Hepatocyte (in vitro differentiated cells): Measurements from ENCODE around the gene CD7. TPM values are rescaled to one million over a fixed set of nuclear protein-coding genes. Genes with fewer than 3 reads are reported as not detected.

ENCODE experiments used
- DNase-seq: peaks from one replicate; pipeline ENCODE4 v3.0.0-alpha.2; 2016; ENCODE audit warnings: low spot score
- H2AFZ ChIP-seq: fragments of 200-600 bp; sonication (generic); 2 replicates; pipeline ENCODE4 v1.6.0; 2016; ENCODE audit warnings: antibody characterized with exemption, mild to moderate bottlenecking
- H3K27ac ChIP-seq: fragments of 200-600 bp; sonication (generic); 2 replicates; pipeline ENCODE4 v1.5.1; 2016; ENCODE audit warnings: mild to moderate bottlenecking
- H3K27me3 ChIP-seq: fragments of 200-600 bp; sonication (generic); 2 replicates; pipeline ENCODE4 v1.6.1; 2016
- H3K36me3 ChIP-seq: fragments of 200-600 bp; sonication (generic); replicated peaks from 2 replicates; pipeline ENCODE4 v1.5.1; 2016; ENCODE audit warnings: low read depth; ENCODE audit not compliant: insufficient read depth
- H3K4me1 ChIP-seq: fragments of 200-600 bp; sonication (generic); 2 replicates; pipeline ENCODE4 v1.5.1; 2016; ENCODE audit warnings: mild to moderate bottlenecking, moderate library complexity; ENCODE audit not compliant: insufficient read depth
- H3K4me2 ChIP-seq: fragments of 200-600 bp; sonication (generic); 2 replicates; pipeline ENCODE4 v1.6.0; 2016
- H3K4me3 ChIP-seq: fragments of 200-600 bp; sonication (generic); 2 replicates; pipeline ENCODE4 v1.5.1; 2016; ENCODE audit warnings: mild to moderate bottlenecking
- H3K79me2 ChIP-seq: fragments of 200-600 bp; sonication (generic); 2 replicates; pipeline ENCODE4 v1.6.0; 2017; ENCODE audit warnings: mild to moderate bottlenecking
- H3K9me2 ChIP-seq: fragments of 200-600 bp; sonication (generic); replicated peaks from 2 replicates; pipeline ENCODE4 v1.6.0; 2017; ENCODE audit warnings: mild to moderate bottlenecking; ENCODE audit not compliant: insufficient read depth
- H3K9me3 ChIP-seq: fragments of 200-600 bp; sonication (generic); 2 replicates; pipeline ENCODE4 v1.5.1; 2016; ENCODE audit warnings: low read depth, mild to moderate bottlenecking
- H4K20me1 ChIP-seq: fragments of 200-600 bp; sonication (generic); 2 replicates; pipeline ENCODE4 v1.6.0; 2016; ENCODE audit warnings: mild to moderate bottlenecking; ENCODE audit not compliant: insufficient read depth, poor library complexity, severe bottlenecking
- EZH2 ChIP-seq: fragments of 200-600 bp; sonication (generic); IDR thresholded peaks from 2 replicates; pipeline ENCODE4 v1.6.1; 2016; ENCODE audit warnings: antibody characterized with exemption, mild to moderate bottlenecking, borderline replicate concordance
- EZH2phosphoT487 ChIP-seq: fragments of 200-600 bp; sonication (generic); IDR thresholded peaks from one replicate; pipeline ENCODE4 v1.6.1; 2018; ENCODE audit warnings: antibody characterized with exemption, mild to moderate bottlenecking, low read depth, moderate library complexity; ENCODE audit not compliant: unreplicated experiment, severe bottlenecking
- WGBS: methylation state at CpG from one replicate; pipeline ENCODE4 v1.1.6; 2016; ENCODE audit warnings: low lambda C conversion rate; ENCODE audit errors: missing lambda C conversion rate; 5-methylcytosine and 5-hydroxymethylcytosine counted together
- polyA plus RNA-seq: library from polyadenylated mRNA; unstranded; fragments of >200 nt; fragmentation: Nextera tagmentation; extraction: Ambion mirVana; gene quantifications from 2 replicates; pipeline ENCODE4 v1.2.1, GENCODE V29; 2016
- total RNA-seq: library from RNA; depleted of rRNA; stranded (reverse); fragments of >200 nt; gene quantifications from 2 replicates; pipeline ENCODE4 v1.2.3, GENCODE V29; 2014
- TF ChIP-seq, protein P1 (sequence below): fragments of 200-600 bp; sonication (generic); IDR thresholded peaks from 2 replicates; pipeline ENCODE4 v1.5.1; 2016; ENCODE audit warnings: antibody characterized with exemption, mild to moderate bottlenecking; ENCODE audit not compliant: poor library complexity

The CD7 gene
- total and polyA plus RNA-seq, 2 experiments from 2014 or later, result 1.8 to 7.0 TPM

- Histone ChIP-seq H3K9me2 (no peaks in the 10 kb centered on the region), H4K20me1 (peaks cover 50% of the 10 kb centered on the region), H3K9me3 (no peaks in the 10 kb centered on the region), H3K27me3 (no peaks in the 10 kb centered on the region), H3K79me2 (peaks cover 64% of the 10 kb centered on the region), H3K36me3 (no peaks in the 10 kb centered on the region), H3K27ac (peak overlapping the region; percentile 100), H2AFZ (peak overlapping the region; percentile 63), H3K4me1 (peaks cover 61% of the 10 kb centered on the region), H3K4me3 (peak overlapping the region; percentile 100), H3K4me2 (peak overlapping the region; percentile 99)
- 1% methylated on average over 23 of the region's 57 CpGs for WGBS
- TF ChIP-seq EZH2phosphoT487, result no peak
- TF ChIP-seq EZH2, result no peak
- TF ChIP-seq, protein P1, sequence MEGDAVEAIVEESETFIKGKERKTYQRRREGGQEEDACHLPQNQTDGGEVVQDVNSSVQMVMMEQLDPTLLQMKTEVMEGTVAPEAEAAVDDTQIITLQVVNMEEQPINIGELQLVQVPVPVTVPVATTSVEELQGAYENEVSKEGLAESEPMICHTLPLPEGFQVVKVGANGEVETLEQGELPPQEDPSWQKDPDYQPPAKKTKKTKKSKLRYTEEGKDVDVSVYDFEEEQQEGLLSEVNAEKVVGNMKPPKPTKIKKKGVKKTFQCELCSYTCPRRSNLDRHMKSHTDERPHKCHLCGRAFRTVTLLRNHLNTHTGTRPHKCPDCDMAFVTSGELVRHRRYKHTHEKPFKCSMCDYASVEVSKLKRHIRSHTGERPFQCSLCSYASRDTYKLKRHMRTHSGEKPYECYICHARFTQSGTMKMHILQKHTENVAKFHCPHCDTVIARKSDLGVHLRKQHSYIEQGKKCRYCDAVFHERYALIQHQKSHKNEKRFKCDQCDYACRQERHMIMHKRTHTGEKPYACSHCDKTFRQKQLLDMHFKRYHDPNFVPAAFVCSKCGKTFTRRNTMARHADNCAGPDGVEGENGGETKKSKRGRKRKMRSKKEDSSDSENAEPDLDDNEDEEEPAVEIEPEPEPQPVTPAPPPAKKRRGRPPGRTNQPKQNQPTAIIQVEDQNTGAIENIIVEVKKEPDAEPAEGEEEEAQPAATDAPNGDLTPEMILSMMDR, result no peak
- DNase-seq, result peak; percentile 53
These were observed 44.7 kb downstream of the CD7 start for GRCh38 chr17:82272495-82273326.

- Histone ChIP-seq H3K79me2 (peaks cover 74% of the 10 kb centered on the region), H3K27me3 (no peaks in the 10 kb centered on the region), H3K4me2 (peak overlapping the region; percentile 99), H2AFZ (no peak overlapping the region), H3K9me3 (no peaks in the 10 kb centered on the region), H4K20me1 (peaks cover 63% of the 10 kb centered on the region), H3K9me2 (no peaks in the 10 kb centered on the region), H3K27ac (peak overlapping the region; percentile 100), H3K4me1 (peaks cover 66% of the 10 kb centered on the region), H3K4me3 (no peak overlapping the region), H3K36me3 (no peaks in the 10 kb centered on the region)
- no peak for DNase-seq
- 92% methylated on average over 6 of the region's 6 CpGs for WGBS
- TF ChIP-seq EZH2, result no peak
- TF ChIP-seq EZH2phosphoT487, result no peak
- TF ChIP-seq, protein P1, result no peak
These were observed 46.0 kb downstream of the CD7 start for GRCh38 chr17:82271401-82271800.

GRCh38 chr17:82270651-82271050 is 46.8 kb downstream of the CD7 start:
- H3K27ac ChIP-seq, result peak overlapping the region; percentile 100
- no peak overlapping the region for H2AFZ ChIP-seq
- H3K36me3 ChIP-seq, result no peaks in the 10 kb centered on the region
- peaks cover 70% of the 10 kb centered on the region for H4K20me1 ChIP-seq
- H3K4me2 ChIP-seq, result peak overlapping the region; percentile 99
- WGBS, result 92% methylated on average over 12 of the region's 12 CpGs
- peaks cover 82% of the 10 kb centered on the region for H3K79me2 ChIP-seq
- DNase-seq, result no peak
- peaks cover 71% of the 10 kb centered on the region for H3K4me1 ChIP-seq
- no peak for TF ChIP-seq EZH2phosphoT487
- TF ChIP-seq, protein P1, result no peak
- no peak for TF ChIP-seq EZH2
- H3K4me3 ChIP-seq, result no peak overlapping the region
- H3K9me2 ChIP-seq, result no peaks in the 10 kb centered on the region
- H3K9me3 ChIP-seq, result no peaks in the 10 kb centered on the region
- no peaks in the 10 kb centered on the region for H3K27me3 ChIP-seq
